CD4-positive, alpha-beta T cell treated with Interleukin-17A for 1 hour (primary cell): ENCODE measurements around the gene AVP.
"Not testable (repeated sequence)": the region's sequence is repeated elsewhere in the genome, so short reads cannot be mapped to it uniquely, and the experiment has no call there.

Experiments
- DNase-seq: peaks from one replicate; pipeline ENCODE4 v3.0.0-alpha.2; 2020

AVP gene

DNA sequence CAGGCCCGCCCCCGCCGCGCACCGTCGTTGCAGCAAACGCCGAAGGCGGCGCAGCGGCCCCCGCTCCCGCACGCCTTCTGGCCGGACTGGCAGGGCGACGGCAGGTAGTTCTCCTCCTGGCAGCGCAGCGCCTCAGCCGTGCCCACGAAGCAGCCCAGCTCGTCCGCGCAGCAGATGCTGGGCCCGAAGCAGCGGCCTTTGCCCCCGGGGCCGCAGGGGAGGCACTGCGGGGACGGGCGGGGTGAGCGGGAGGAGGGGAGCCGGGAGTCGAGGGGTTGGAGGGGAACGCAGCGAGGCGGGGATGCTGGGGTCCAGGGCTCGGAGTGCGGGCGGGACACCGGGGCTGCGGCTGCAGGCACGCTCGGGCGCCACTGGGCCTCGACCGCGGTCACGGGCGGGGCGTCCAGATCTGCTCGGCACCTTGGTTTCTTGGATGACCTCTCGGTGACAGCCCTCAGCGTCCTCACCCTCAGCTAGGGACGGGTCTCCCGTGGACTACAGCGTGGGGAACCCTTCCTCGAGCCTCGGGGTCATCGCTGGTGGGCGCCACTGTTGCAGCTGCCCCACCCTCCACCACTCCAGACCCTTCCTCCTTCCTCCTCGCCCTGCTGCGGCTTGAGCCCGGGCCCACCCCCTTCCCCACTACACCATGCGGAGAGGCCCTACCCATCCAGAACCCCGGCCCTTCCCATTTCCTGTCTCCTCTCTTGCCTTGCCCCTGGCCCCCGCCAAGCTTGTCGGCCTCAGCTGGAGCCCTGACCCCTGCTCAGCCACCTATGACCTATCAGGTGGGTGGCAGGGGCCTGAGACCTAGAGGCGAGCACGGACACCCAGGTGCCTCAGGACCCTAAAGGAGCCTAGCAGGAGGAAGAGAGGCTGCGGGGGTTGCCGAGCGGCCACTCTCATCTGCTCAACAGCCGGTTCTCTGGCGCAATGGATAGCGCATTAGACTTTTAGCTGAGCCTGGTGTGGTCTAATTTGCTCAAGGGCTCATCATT lies 1.3 kb downstream of the AVP start:
- no peak for DNase-seq

DNA sequence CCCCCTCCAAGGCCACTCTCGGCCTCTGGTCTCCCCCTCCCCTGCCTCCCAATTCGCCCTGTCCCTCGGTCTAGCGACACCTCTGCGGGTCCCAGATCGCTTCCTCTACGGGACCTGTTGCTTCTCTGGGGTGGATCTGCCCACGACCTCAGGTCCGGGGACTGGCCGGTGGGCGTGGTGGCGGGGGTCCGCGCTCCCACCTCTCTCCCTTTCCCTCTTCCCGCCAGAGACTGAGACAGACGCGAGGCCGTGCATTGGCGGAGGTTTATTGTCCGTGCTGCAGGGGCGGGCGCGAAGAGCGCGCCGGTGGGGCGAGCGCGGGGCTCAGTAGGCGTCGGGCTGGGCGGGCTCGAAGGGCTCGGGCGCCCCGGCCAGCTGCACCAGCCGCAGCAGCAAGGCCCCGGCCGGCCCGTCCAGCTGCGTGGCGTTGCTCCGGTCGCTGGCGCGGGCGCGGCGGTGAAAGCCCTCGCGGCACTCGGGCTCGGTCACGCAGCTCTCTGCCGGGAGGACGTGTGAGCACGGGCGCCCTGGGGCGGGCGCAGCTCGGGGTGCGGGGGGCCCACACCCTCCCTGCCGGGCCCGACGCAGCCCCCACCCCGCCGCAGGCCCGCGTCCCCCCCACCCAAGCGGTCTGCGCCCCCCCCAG lies 2.1 kb downstream of the AVP start:
- no peak for DNase-seq

DNA sequence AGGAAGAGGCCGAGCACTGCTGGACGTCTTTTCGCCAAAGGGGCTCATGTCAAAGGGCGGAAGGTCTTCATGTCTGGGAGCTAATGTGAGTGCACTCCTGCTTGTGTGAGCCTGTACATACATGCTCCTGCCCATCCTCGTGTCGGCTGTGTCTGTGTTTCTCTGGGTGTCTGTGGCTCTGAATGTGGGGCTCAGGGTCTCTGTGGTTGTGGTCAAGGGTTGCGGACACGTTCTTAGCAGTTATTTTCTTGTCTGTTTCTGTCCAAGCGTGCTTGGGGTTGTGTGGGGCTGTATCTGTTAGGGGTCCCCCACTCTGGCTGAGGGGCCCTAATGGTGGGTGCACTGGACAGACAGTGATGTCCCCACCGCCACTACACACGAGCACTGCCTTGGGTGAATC lies 2.9 kb downstream of the AVP start:
- DNase-seq, result no peak

- no peak for DNase-seq
These were observed 3.6 kb downstream of the AVP start for GRCh38 chr20:3080939-3081388.

DNA sequence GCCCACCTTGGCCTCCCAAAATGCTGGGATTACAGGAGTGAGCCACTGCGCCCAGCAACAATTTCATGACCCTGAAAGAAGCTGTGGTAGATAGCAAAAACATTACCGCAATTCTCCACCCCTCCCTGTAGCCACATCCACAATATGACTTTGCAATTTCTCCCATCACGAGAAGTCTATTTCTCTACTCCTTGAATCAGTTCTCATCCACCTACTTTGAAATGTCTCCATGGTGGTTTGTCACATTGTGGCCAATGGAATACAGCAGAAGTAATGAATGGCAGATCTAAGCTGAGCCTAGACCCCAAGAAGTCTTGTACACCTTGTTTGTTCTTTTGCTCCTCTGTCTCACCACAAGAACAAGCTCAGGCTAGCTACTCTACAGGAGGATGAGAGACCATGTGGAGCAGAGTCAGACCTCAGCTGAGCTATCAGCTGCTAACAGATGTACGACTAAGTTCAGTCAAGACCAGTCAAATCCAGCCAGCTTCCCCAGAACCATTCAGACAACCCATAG lies 6.8 kb downstream of the AVP start:
- DNase-seq, result no peak

GRCh38 chr20:3075315-3075714 lies 9.2 kb downstream of the AVP start:
- DNase-seq, result not testable (repeated sequence)

- DNase-seq, result no peak
These were observed 9.7 kb downstream of the AVP start for GRCh38 chr20:3074812-3075211.

- not testable (repeated sequence) for DNase-seq
These were observed 11.3 kb downstream of the AVP start for GRCh38 chr20:3073251-3073643.

DNA sequence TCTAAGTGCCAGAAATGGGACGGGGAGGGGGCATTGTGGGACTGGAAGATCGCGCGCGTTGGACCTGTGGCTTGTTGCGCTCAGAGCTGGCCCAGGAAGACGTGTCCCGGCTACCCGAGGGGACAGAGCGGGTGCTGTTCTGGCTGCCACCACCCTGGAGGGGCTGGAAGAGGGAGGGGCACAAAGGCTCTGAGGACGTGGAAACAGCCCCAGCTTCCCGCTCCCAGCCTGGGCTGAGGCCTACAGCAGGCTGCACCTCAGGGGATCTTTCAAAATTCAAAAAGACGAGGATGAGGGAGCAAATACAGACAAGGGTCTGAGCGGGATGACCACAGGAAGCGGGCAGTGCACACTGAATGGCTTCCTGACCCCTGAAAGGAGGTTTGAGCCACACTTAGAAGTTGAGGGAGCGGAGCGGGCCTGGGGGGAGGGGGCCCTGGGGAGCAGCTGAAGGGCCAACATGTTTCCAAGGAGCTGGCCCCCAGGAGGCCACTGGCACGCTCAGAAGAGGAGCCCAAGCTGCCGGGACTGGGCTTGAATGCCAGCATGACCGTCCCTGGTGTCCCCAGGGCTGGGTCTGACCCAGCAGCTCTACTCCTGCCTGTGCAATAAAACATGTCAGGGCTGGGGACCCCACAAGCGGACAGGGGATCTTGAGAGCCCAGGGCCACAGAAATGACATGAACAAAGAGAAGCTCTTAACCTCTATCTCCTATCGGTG lies 11.8 kb downstream of the AVP start:
- no peak for DNase-seq

GRCh38 chr20:3071610-3072529 lies 12.7 kb downstream of the AVP start, which contains the start of gene OXT:
TSS of gene OXT (plus strand) at chr20:3071620. CDS start at chr20:3071656, 36 bp downstream.
- peak; percentile 79 for DNase-seq

GRCh38 chr20:3071266-3071609 lies 13.3 kb downstream of the AVP start:
- DNase-seq, result no peak

GRCh38 chr20:3070725-3071124 lies 13.8 kb downstream of the AVP start:
- no peak for DNase-seq

DNA sequence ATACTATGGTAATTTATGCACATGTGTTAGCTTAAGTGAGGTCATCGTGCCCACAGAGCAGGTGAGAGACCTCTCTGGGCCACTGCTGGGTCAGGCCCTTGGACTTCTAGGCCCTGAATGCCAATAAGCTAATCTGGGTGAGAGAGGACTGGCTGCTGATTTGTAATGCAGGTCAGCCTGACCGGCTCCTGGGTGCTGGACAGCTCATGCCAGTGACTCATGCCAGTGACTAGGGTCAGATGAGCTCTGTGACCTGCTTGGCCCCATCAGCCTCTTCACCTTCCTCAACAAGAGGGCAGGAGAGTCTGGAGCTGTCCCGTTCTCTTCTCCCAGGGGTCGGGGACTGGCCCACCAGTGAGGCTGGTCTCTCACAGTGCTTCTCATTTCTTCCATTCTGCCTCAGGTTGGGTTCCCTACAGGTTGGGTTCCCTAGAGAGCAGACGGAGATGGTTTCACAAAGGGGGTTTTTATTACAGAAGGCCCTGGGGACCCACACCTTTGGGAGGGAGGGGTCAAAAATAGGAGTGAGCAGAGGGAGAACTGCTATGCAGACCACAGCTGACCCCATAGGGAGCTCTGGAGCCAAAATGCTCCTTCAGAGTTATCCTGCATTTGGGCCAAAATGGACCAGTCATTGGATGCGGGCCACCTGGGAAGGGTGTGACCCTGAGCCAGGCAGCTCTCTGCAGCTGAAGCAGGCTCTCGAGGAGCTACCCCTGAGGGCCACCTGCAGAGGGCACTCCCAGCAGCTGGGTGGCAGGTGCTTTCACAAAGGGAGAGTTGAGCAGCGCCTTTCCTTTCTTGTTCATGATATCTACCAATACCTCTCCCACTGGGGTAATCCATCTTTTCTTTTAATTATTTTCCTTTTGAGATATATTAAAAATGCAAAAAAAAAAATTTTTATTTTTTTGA lies 15.3 kb downstream of the AVP start:
- peak; percentile 36 for DNase-seq

DNA sequence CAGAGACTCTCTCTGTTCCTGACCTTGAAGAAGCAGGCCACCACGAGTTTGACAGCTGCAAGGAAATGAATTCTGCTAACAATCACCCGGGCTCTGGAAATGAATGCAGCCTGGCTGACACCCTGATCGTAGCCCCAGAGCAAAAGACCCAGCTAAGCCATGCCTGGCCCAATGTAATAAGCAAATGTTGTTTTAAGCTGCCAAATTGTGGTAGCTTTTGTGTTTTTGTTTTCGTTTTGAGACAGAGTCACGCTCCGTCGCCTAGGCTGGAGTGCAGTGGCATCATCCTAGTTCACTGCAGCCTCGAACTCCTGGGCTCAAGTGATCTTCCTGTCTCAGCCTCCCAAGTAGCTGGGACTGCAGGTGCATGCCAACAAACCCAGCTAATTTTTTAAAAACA lies 16.4 kb downstream of the AVP start:
- DNase-seq, result no peak

- no peak for DNase-seq
These were observed 17.1 kb downstream of the AVP start for GRCh38 chr20:3067139-3068014.

DNA sequence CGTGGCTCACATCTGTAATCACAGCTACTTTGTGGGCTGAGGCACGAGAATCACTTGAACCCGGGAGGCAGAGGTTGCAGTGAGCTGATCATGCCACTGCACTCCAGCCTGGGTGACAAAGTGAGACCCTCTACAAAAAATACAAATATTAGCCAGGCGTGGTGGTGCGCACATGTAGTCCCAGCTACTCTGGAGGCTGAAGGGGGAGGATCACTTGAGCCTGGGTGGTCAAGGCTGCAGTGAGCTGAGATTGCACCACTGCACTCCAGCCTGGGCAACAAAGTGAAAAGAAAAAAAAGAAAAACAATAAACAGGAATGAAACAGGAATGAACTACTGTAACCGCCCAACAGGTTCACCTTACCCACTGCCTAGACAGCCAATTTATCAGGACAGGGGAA lies 20.4 kb downstream of the AVP start:
- not testable (repeated sequence) for DNase-seq

DNA sequence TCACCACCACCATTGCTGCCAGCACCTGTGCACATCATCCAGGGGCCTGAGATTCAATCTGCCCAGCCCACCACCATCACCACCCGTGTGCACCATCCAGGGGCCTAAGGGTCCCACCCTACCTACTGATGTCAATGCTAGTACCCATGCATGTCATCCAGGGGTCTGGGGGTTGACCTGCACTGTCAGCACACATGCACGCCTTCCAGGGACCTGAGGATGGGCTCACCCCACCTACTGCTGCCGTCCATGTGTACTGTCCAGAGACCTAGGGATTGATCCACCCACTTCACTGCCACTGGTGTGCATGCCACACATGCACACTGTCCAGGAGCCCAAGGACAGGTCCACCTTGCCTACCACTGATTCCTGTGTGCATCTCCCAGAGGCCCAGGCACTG lies 25.0 kb downstream of the AVP start:
- DNase-seq, result no peak

- DNase-seq, result no peak
These were observed 33.0 kb downstream of the AVP start for GRCh38 chr20:3051385-3052019.
